OCI-LY7 (cell line): Measurements from ENCODE around the gene ZFHX3. TPM values are rescaled to one million over a fixed set of nuclear protein-coding genes. Genes with fewer than 3 reads are reported as not detected.

Source experiments
- BruUV-seq: library from RNA; stranded (reverse); fragments of 400-500 nt; replicated peaks from 2 replicates; lab custom pipeline; 2021; lab: Mats Ljungman, UMichigan
- CTCF ChIA-PET: fragments of 300-600 bp; sonication (Branson Sonifier 250); formaldehyde crosslinking; loops from one replicate; lab custom pipeline; 2022; ENCODE audit warnings: antibody characterized with exemption; ENCODE audit not compliant: unreplicated experiment; lab: Charles Lee
- POLR2A ChIA-PET: fragments of 300-600 bp; sonication (Branson Sonifier 250); formaldehyde crosslinking; loops from one replicate; lab custom pipeline; 2022; ENCODE audit warnings: antibody characterized with exemption; lab: Charles Lee
- DNase-seq: peaks from one replicate; pipeline ENCODE4 v3.0.0-alpha.2; 2015; ENCODE audit warnings: low spot score
- H2AFZ ChIP-seq: fragments of 200-600 bp; sonication (generic), shearing (Covaris generic); 2 replicates; pipeline ENCODE4 v1.6.1; 2014; ENCODE audit warnings: mild to moderate bottlenecking, antibody characterized with exemption, low read length, moderate library complexity
- H3K27ac ChIP-seq: fragments of 200-600 bp; sonication (generic); 2 replicates; pipeline ENCODE4 v1.5.1; 2014; ENCODE audit warnings: mixed run types, low read depth, mild to moderate bottlenecking, moderate library complexity, low read length, inconsistent platforms; ENCODE audit not compliant: poor library complexity, severe bottlenecking
- H3K36me3 ChIP-seq: fragments of 200-600 bp; sonication (generic); 2 replicates; pipeline ENCODE4 v1.6.1; 2014; ENCODE audit warnings: mild to moderate bottlenecking, antibody characterized with exemption, low read length, moderate library complexity, mixed read lengths; ENCODE audit not compliant: insufficient read depth
- H3K4me1 ChIP-seq: fragments of 200-600 bp; sonication (generic); 2 replicates; pipeline ENCODE4 v1.5.1; 2014; ENCODE audit warnings: mild to moderate bottlenecking, low read length; ENCODE audit not compliant: insufficient read depth, poor library complexity, severe bottlenecking
- H3K4me2 ChIP-seq: fragments of 200-600 bp; sonication (generic); 2 replicates; pipeline ENCODE4 v1.6.1; 2014; ENCODE audit warnings: mild to moderate bottlenecking, low read length
- H3K4me3 ChIP-seq: fragments of 200-600 bp; sonication (generic); 2 replicates; pipeline ENCODE4 v1.5.1; 2014; ENCODE audit warnings: mild to moderate bottlenecking, low read depth, low read length; ENCODE audit not compliant: poor library complexity, severe bottlenecking
- H3K79me2 ChIP-seq: fragments of 200-600 bp; sonication (generic); 2 replicates; pipeline ENCODE4 v1.6.1; 2016; ENCODE audit warnings: low read depth, mild to moderate bottlenecking, low read length, moderate library complexity, mixed read lengths; ENCODE audit not compliant: insufficient read depth
- H3K9me2 ChIP-seq: fragments of 200-600 bp; sonication (generic); 2 replicates; pipeline ENCODE4 v1.6.1; 2016; ENCODE audit warnings: mild to moderate bottlenecking, low read length, mixed read lengths; ENCODE audit not compliant: insufficient read depth
- H3K9me3 ChIP-seq: fragments of 200-600 bp; sonication (generic); 2 replicates; pipeline ENCODE4 v1.6.1; 2014; ENCODE audit warnings: mild to moderate bottlenecking, mixed run types, low read length, mixed read lengths
- H4K20me1 ChIP-seq: fragments of 200-600 bp; sonication (generic); 2 replicates; pipeline ENCODE4 v1.6.1; 2014; ENCODE audit warnings: mild to moderate bottlenecking, antibody characterized with exemption, low read length, moderate library complexity, mixed read lengths; ENCODE audit not compliant: insufficient read depth
- EZH2phosphoT487 ChIP-seq: fragments of 200-600 bp; sonication (generic); IDR thresholded peaks from 2 replicates; pipeline ENCODE4 v1.6.1; 2018; ENCODE audit warnings: low read depth, borderline replicate concordance, mild to moderate bottlenecking, mixed run types, antibody characterized with exemption, low read length, moderate library complexity, mixed read lengths
- intact Hi-C: fragments of 100-400 bp; cut with micrococcal nuclease; formaldehyde crosslinking; loops from one replicate; pipeline ENCODE4 v1.10.0; 2022; ENCODE audit not compliant: unreplicated experiment
- total RNA-seq, 2 experiments: library from RNA; depleted of rRNA in 1 of 2; stranded (reverse); fragments of >200 nt in 1 of 2; shearing (Covaris generic) in 1 of 2; gene quantifications; 2 replicates each; pipeline ENCODE4 v1.2.3, GENCODE V29; 2014 to 2022
- TF ChIP-seq, protein P1 (sequence below): fragments of 200-600 bp; sonication (generic); conservative IDR thresholded peaks from 2 replicates; pipeline ENCODE4 v1.5.1; 2014; ENCODE audit warnings: mild to moderate bottlenecking, antibody characterized with exemption, low read length, moderate library complexity, mixed read lengths

The ZFHX3 gene
- total RNA-seq, 2 experiments from 2014 or later: 1.3 to 6.2 TPM

DNA sequence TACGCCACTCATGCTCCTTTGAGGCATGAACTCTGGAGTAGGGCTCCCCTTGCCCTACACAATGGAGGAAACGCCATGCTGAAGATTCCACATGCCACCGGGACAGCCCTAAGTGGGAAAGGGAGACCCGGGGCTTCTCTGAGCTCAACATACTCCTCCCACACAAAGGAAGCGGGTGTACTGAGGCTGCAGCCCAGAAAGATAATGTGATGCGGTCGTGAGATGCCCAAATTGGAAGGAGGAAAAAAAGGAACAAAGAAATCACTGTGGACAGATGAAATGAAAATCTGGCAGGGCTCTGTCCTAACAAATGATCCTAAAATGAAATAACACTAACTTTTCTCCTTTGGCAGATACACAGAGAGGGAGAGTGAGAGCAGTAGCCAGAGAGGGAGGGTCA lies 182.1 kb downstream of the ZFHX3 start:
- no peaks in the 10 kb centered on the region for H3K36me3 ChIP-seq
- H3K27ac ChIP-seq: no peak overlapping the region
- no peak overlapping the region for H3K4me3 ChIP-seq
- H3K4me1 ChIP-seq: no peaks in the 10 kb centered on the region
- POLR2A ChIA-PET: no interaction called here
- H3K9me3 ChIP-seq: no peaks in the 10 kb centered on the region
- TF ChIP-seq EZH2phosphoT487: no peak
- TF ChIP-seq, protein P1, sequence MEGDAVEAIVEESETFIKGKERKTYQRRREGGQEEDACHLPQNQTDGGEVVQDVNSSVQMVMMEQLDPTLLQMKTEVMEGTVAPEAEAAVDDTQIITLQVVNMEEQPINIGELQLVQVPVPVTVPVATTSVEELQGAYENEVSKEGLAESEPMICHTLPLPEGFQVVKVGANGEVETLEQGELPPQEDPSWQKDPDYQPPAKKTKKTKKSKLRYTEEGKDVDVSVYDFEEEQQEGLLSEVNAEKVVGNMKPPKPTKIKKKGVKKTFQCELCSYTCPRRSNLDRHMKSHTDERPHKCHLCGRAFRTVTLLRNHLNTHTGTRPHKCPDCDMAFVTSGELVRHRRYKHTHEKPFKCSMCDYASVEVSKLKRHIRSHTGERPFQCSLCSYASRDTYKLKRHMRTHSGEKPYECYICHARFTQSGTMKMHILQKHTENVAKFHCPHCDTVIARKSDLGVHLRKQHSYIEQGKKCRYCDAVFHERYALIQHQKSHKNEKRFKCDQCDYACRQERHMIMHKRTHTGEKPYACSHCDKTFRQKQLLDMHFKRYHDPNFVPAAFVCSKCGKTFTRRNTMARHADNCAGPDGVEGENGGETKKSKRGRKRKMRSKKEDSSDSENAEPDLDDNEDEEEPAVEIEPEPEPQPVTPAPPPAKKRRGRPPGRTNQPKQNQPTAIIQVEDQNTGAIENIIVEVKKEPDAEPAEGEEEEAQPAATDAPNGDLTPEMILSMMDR: no peak
- no peak overlapping the region for H3K4me2 ChIP-seq
- no peaks in the 10 kb centered on the region for H3K79me2 ChIP-seq
- intact Hi-C loops: no loop called here
- CTCF ChIA-PET: no interaction called here
- H4K20me1 ChIP-seq: no peaks in the 10 kb centered on the region
- no peak overlapping the region for H2AFZ ChIP-seq
- DNase-seq: no peak
- H3K9me2 ChIP-seq: no peaks in the 10 kb centered on the region
- BruUV-seq: no TSS peak

DNA sequence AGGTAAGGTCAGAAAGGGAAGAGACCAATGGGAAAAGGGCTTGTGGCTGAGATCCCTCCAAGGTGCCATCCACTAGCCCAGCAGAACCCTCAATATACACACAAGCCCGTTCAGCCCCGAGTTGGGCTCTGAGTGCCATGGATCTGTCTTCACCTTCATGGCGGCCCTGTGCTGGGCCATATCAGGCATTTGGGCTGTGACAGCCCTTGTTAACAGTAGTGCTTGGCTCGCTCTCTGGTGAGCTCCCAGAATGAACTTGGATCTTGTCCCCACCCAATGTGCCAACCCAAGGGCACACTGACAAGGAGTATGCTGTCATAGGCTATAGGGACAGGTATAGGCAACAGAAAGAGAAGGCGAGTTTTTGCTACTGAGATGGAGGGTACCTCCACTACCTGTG lies 182.7 kb downstream of the ZFHX3 start:
- Histone ChIP-seq H4K20me1 (no peaks in the 10 kb centered on the region), H2AFZ (no peak overlapping the region), H3K79me2 (no peaks in the 10 kb centered on the region), H3K36me3 (no peaks in the 10 kb centered on the region), H3K4me1 (no peaks in the 10 kb centered on the region), H3K4me2 (no peak overlapping the region), H3K9me3 (no peaks in the 10 kb centered on the region), H3K9me2 (no peaks in the 10 kb centered on the region), H3K4me3 (no peak overlapping the region), H3K27ac (no peak overlapping the region)
- CTCF ChIA-PET: no interaction called here
- intact Hi-C loops: no loop called here
- POLR2A ChIA-PET: interaction anchor here (0.6 kb wide), 1 partner anchor 59 kb away, joined by 3 read pairs; no protein-coding TSS in a partner anchor
- no peak for TF ChIP-seq EZH2phosphoT487
- TF ChIP-seq, protein P1: no peak
- BruUV-seq: no TSS peak
- DNase-seq: no peak

DNA sequence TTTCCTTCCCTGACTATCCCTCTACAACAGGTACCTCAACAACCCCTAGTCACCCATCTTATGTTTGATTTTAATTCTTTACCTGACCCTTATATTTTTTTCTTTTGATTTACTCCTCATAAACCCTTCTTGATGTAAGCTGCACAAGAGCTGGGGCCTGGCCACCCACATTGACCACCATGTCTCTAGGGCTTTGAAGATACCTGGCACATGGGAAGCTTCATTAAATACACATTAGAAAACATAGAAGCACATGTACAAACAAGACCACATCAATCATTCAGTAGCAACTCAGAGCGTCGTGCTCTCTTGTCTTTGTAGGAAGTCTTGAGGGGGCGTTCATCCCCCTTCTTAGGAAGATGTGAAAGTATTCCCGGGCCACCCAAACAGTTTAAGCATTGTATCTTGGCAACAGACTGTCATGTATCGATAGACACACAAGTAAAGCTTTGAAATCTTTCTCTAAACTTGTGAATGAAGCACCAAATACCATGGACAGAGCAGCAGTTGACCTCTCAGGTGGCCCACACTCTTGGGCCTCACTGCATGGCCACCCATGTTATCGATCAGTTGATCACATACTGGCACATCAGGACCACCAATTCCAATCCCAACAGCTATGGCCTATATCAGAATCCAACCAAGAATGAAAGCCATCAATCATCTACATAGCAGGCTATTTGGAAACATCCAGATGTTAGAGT lies 183.6 kb downstream of the ZFHX3 start:
- ChIA-PET POLR2A (no interaction called here), CTCF (no interaction called here)
- no TSS peak for BruUV-seq
- intact Hi-C loops: no loop called here
- Histone ChIP-seq H4K20me1 (no peaks in the 10 kb centered on the region), H3K9me2 (no peaks in the 10 kb centered on the region), H2AFZ (no peak overlapping the region), H3K9me3 (no peaks in the 10 kb centered on the region), H3K4me1 (no peaks in the 10 kb centered on the region), H3K79me2 (no peaks in the 10 kb centered on the region), H3K4me3 (no peak overlapping the region), H3K27ac (no peak overlapping the region), H3K4me2 (no peak overlapping the region), H3K36me3 (no peaks in the 10 kb centered on the region)
- TF ChIP-seq EZH2phosphoT487: no peak
- TF ChIP-seq, protein P1: no peak
- no peak for DNase-seq
